Fibroblast of skin of left quadriceps (primary cell): ENCODE measurements around the gene FCHO1.
"Not testable (repeated sequence)": the region's sequence is repeated elsewhere in the genome, so short reads cannot be mapped to it uniquely, and the experiment has no call there.

Experiments used
- DNase-seq, 2 experiments: peaks; one replicate each; pipeline ENCODE4 v3.0.0-alpha.2; 2013; ENCODE audit warnings: low read depth in 2 of 2

Gene FCHO1

GRCh38 chr19:17765069-17765618 lies 13.9 kb downstream of the FCHO1 start:
- no peak for DNase-seq

- DNase-seq: peak; percentile 46 to 51
These were observed 15.4 kb downstream of the FCHO1 start for GRCh38 chr19:17766543-17767131.

GRCh38 chr19:17767559-17767958 lies 16.3 kb downstream of the FCHO1 start:
- DNase-seq: no peak

- no peak for DNase-seq
These were observed 19.3 kb downstream of the FCHO1 start for GRCh38 chr19:17770613-17771012.

- no peak for DNase-seq
These were observed 20.9 kb downstream of the FCHO1 start for GRCh38 chr19:17772172-17772571.

- no peak for DNase-seq
These were observed 24.1 kb downstream of the FCHO1 start for GRCh38 chr19:17775245-17775927.

- DNase-seq: no peak
These were observed 24.9 kb downstream of the FCHO1 start for GRCh38 chr19:17775991-17776803.

GRCh38 chr19:17777840-17778239 lies 26.6 kb downstream of the FCHO1 start:
- DNase-seq: not testable (repeated sequence)

GRCh38 chr19:17778251-17778967 lies 27.1 kb downstream of the FCHO1 start:
- DNase-seq: no peak

GRCh38 chr19:17778968-17779929 lies 28.0 kb downstream of the FCHO1 start:
- DNase-seq: peak in 1 of 2 experiments; percentile 8

- no peak for DNase-seq
These were observed 29.5 kb downstream of the FCHO1 start for GRCh38 chr19:17780781-17781180.

- not testable (repeated sequence) for DNase-seq
These were observed 32.4 kb downstream of the FCHO1 start for GRCh38 chr19:17783721-17784120.

GRCh38 chr19:17784201-17785008 lies 33.1 kb downstream of the FCHO1 start:
- DNase-seq: peak in 1 of 2 experiments; percentile 28

GRCh38 chr19:17787274-17787913 lies 36.1 kb downstream of the FCHO1 start:
- no peak for DNase-seq

- DNase-seq: no peak
These were observed 37.4 kb downstream of the FCHO1 start for GRCh38 chr19:17788632-17789031.

- DNase-seq: no peak
These were observed 38.9 kb downstream of the FCHO1 start for GRCh38 chr19:17790059-17790780.

- no peak for DNase-seq
These were observed 43.1 kb downstream of the FCHO1 start for GRCh38 chr19:17794412-17794730.

GRCh38 chr19:17794731-17795494 lies 43.6 kb downstream of the FCHO1 start, which contains the start of gene B3GNT3:
Gene B3GNT3, plus strand, starts transcription at chr19:17795138. Its CDS starts 12,670 bp downstream, at chr19:17807808.
- no peak for DNase-seq
